GM18951 (cell line): ENCODE results near the gene RDH5.

ENCODE experiments used
- POLR2A ChIP-seq: IDR thresholded peaks from 4 replicates; pipeline ENCODE4 v1.6.1; 2011; ENCODE audit warnings: mild to moderate bottlenecking; ENCODE audit not compliant: insufficient read length, insufficient read depth; ENCODE audit errors: extremely low read depth
- in situ Hi-C: fragments of 300-500 bp; cut with MboI; formaldehyde crosslinking; loops from one replicate; pipeline ENCODE4 v1.12.0; 2022; ENCODE audit warnings: low sequenced_read_pairs, mixed read lengths, inconsistent platforms; ENCODE audit not compliant: unreplicated experiment

RDH5 gene

DNA sequence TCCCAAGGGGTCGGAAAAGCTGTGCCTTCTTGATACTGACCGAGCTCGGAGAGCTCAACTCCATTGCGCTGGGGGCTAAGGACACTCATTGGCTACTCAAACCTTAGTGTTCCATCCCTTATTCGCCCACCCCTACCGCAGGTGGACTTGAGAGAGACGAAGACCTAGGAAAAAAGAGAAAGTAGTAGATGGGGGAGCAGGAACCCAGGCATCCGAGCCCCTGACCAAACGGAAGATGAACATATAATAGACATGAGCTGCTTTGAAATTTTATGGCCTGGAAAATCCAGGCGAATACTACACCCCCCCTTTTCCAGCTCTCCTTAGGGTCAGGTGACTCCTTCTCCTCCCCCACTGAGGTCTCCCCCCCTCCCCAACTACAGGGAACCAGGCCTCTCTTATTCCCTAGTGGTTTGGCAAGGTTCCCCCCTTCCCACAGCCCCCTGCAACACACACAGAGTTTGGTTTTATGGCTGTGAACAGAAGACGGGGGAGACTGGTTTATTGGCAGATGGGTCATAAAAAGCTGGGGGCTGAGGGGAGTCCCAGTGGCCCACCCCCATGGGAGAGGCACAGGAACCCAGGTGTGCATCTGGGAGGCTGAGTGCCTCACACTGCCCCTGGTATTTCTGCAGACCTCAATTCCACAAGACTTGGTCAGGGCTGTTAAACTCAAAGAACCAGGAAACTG, 24.3 kb downstream of the RDH5 start:
- no peak for TF ChIP-seq POLR2A
- in situ Hi-C loops: loop anchor here (10.0 kb wide), 1 partner anchor 200 kb away; no protein-coding TSS in a partner anchor

- in situ Hi-C loops: loop anchor here (10.0 kb wide), 1 partner anchor 199 kb away; no protein-coding TSS in a partner anchor
- TF ChIP-seq POLR2A: no peak
Measured at GRCh38 chr12:55745361-55746173, 25.4 kb downstream of the RDH5 start.

DNA sequence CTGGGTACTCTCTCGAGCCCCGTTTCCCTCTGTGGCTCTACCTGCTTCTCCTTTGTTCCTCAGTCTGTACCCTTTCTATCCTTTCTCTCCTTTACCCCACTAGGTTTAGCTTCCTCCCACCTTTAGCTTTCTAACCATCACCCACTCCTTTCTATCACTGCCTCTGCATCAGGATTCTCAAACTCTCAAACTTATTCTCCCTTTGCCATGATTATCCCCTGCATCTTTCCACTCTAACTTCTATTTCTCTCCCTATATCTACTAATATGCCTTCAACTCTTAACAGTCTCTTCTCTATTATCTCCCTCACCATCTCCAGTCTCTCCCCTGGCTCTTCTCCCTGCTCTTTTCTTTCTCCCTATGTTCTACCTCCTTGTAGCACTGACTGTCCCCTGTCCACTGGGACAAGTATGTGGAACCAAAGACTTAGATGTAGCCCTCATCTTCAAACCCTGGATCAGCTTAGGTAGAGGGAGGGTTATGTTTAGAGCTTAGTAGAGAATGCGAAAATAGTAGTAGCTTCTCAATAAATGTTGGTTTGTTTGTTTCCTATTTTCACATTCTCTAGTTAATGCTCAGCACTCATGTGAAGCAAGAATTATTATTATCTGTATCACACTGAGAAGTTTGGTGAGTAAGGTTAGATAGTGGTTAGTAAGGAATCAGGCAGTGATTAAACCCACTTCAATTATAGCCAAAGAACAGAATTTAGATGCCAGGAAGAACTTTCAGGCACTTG, 26.1 kb downstream of the RDH5 start:
- no peak for TF ChIP-seq POLR2A
- in situ Hi-C loops: loop anchor here (10.0 kb wide), 1 partner anchor 198 kb away; no protein-coding TSS in a partner anchor

DNA sequence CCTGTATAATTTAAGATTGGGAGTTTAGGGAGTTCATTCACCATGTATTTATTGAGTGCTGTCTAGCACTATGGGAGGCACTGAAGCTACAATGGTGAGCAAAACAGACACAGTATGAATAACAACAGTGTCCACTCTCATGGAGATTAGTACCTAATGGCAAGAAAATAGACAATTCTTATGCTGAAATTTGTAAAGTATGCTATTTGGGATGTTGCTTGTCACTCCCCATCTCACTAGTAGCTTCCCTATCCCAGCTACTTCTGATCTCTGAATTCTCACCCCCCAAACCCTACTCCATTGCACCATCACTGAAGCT, 26.7 kb downstream of the RDH5 start:
- in situ Hi-C loops: loop anchor here (10.0 kb wide), 1 partner anchor 198 kb away; no protein-coding TSS in a partner anchor

DNA sequence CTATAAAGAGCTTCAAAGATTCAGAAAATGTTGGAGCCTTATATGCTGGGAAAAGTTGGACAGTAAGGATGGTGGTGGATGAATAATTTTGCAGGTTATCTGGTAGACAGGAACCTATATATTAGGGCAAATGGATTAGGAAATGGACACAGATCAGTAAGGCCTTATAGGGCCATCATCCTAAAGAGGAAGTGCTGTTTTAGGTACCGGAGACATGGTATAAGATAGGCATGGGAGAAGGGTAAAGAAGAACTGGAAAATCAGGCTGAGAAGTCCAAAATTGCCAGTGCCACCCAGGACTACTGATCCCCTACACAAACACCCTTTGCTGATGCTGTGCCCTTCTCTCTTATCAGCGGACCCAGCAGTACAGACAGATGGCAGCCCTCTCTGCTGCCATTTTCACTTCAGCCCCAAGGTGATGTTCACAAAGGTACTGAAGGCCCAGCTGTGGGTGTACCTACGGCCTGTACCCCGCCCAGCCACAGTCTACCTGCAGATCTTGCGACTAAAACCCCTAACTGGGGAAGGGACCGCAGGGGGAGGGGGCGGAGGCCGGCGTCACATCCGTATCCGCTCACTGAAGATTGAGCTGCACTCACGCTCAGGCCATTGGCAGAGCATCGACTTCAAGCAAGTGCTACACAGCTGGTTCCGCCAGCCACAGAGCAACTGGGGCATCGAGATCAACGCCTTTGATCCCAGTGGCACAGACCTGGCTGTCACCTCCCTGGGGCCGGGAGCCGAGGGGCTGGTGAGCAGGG, 28.2 kb downstream of the RDH5 start:
- in situ Hi-C loops: loop anchor here (10.0 kb wide), 1 partner anchor 196 kb away; no protein-coding TSS in a partner anchor
- no peak for TF ChIP-seq POLR2A

More for the DNA sequence above, 26.7 kb downstream of the RDH5 start:
- TF ChIP-seq POLR2A: no peak

- in situ Hi-C loops: loop anchor here (10.0 kb wide), 1 partner anchor 280 kb away; no protein-coding TSS in a partner anchor
- no peak for TF ChIP-seq POLR2A
Measured at GRCh38 chr12:55755246-55755645, 35.1 kb downstream of the RDH5 start.

GRCh38 chr12:55757701-55758100, 37.5 kb downstream of the RDH5 start:
- in situ Hi-C loops: loop anchor here (10.0 kb wide), 1 partner anchor 277 kb away; no protein-coding TSS in a partner anchor
- no peak for TF ChIP-seq POLR2A

DNA sequence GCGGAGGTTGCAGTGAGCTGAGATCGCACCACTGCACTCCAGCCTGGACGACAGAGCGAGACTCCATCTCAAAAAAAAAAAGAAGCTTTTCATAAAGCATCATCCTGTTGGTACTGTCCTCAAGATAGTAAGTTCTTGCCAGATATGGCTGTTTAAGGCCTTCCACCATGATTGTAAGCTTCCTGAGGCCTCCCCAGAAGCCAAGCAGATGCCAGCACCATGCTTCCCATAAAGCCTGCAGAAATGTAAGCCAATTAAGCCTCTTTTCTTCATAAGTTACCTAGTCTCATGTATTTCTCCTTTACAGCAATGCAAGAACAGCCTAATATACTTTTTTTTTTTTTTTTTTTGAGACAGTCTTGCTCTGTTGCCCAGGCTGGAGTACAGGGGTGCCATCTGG, 38.4 kb downstream of the RDH5 start:
- in situ Hi-C loops: loop anchor here (10.0 kb wide), 1 partner anchor 276 kb away; no protein-coding TSS in a partner anchor

- TF ChIP-seq POLR2A: no peak
- in situ Hi-C loops: no loop called here
Measured at GRCh38 chr12:55760663-55761062, 40.5 kb downstream of the RDH5 start.

DNA sequence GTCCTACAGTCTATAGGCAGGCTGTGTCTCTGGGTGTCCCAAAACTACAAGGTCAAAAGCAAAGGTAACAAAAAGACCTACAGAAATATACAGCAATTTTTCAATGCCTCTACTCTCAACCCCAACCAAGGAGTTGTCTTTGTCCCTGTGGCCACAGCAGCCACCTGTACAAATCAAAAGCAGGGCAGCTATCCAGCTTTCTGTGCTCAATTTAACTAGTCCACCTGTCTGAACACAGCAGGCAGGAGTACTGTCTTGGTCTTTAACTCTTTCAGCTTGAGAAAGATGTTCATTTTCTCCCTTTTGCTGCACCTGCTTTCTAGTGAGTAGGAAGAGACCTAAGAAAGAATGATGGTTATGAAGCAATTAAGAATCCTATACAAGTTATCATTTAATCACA, 42.5 kb downstream of the RDH5 start:
- in situ Hi-C loops: no loop called here
- TF ChIP-seq POLR2A: no peak

GRCh38 chr12:55765736-55766290, 45.6 kb downstream of the RDH5 start:
- in situ Hi-C loops: no loop called here

DNA sequence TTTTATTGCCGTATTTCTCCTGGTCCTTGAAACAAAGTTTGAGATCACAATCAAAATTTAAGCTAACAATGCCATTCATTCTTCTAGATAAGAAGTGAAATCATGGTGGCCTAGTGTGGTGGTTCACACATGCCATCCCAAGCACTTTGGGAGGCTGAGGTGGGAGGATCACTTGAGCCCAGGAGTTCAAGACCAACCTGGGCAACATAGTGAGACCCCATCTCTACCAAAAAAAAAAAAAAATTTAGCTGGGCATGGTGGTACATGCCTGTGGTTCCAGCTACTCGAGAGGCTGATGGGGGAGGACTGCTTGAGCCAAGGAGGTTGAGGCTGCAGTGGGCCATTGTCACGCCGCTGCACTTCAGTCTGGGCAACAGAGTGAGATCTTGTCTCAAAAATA, 47.0 kb downstream of the RDH5 start:
- in situ Hi-C loops: no loop called here
- no peak for TF ChIP-seq POLR2A

More at GRCh38 chr12:55765736-55766290, 45.6 kb downstream of the RDH5 start:
- TF ChIP-seq POLR2A: no peak
